ENCODE measurements around the gene GNA14.

GRCh38 chr9:77544546-77544945 is 103.6 kb downstream of the GNA14 start:
- TF ChIP-seq CTCF (conservative IDR thresholded peaks at IDR 0.05) (no peak), ZFX (IDR thresholded peaks at IDR 0.05) (no peak)
